Liver (tissue), 9 donors: Measurements from ENCODE around the gene LSR. TPM values are rescaled to one million over a fixed set of nuclear protein-coding genes. Genes with fewer than 3 reads are reported as not detected.

Experiments
- DNase-seq: peaks from one replicate; pipeline ENCODE4 v3.0.0-alpha.2; 2017; ENCODE audit warnings: low spot score
- H3K27ac ChIP-seq, 2 donors: one replicate each; pipeline ENCODE4 v1.7.0; 2013; ENCODE audit warnings: inconsistent platforms in 2 of 2, low read length in 2 of 2, control low read depth in 1 of 2, low read depth in 1 of 2, mild to moderate bottlenecking in 1 of 2
- H3K27me3 ChIP-seq, 4 donors: one replicate each; pipeline versions ENCODE4 v1.6.1 to v1.7.0; 2013; ENCODE audit warnings: low read length in 3 of 4, inconsistent platforms in 1 of 4, mild to moderate bottlenecking in 1 of 4, moderate library complexity in 1 of 4; ENCODE audit not compliant: control insufficient read depth in 4 of 4, insufficient read depth in 4 of 4
- H3K36me3 ChIP-seq, 4 donors: one replicate each; pipeline versions ENCODE4 v1.6.1 to v1.7.0; 2013; ENCODE audit warnings: low read length in 3 of 4, mild to moderate bottlenecking in 3 of 4, low read depth in 1 of 4, moderate library complexity in 1 of 4; ENCODE audit not compliant: control insufficient read depth in 4 of 4, insufficient read depth in 3 of 4
- H3K4me1 ChIP-seq, 4 donors: one replicate each; pipeline versions ENCODE4 v1.6.1 to v1.7.0; 2013; ENCODE audit warnings: low read length in 3 of 4, mild to moderate bottlenecking in 3 of 4, moderate library complexity in 1 of 4; ENCODE audit not compliant: control insufficient read depth in 4 of 4, insufficient read depth in 4 of 4
- H3K4me3 ChIP-seq, 3 donors: one replicate each; pipeline versions ENCODE4 v1.6.1 to v1.7.0; 2013; ENCODE audit warnings: low read length in 3 of 3, control low read depth in 1 of 3, low read depth in 1 of 3, mild to moderate bottlenecking in 1 of 3
- H3K9ac ChIP-seq, 2 donors: one replicate each; pipeline ENCODE4 v1.7.0; 2013; ENCODE audit warnings: low read length in 2 of 2, mild to moderate bottlenecking in 2 of 2, moderate library complexity in 2 of 2, control low read depth in 1 of 2, low read depth in 1 of 2
- H3K9me3 ChIP-seq, 4 donors: one replicate each; pipeline versions ENCODE4 v1.6.1 to v1.7.0; 2013; ENCODE audit warnings: low read length in 3 of 4; ENCODE audit not compliant: control insufficient read depth in 4 of 4
- EGR1 ChIP-seq, 2 donors: IDR thresholded peaks; 2 replicates each; pipeline ENCODE4 v1.6.1; 2016 to 2018; ENCODE audit warnings: antibody characterized with exemption in 2 of 2, low read depth in 2 of 2
- FOXA1 ChIP-seq: IDR thresholded peaks from 2 replicates; pipeline ENCODE4 v1.6.1; 2016; ENCODE audit warnings: antibody characterized with exemption
- FOXA2 ChIP-seq: IDR thresholded peaks from 2 replicates; pipeline ENCODE4 v1.6.1; 2016; ENCODE audit warnings: antibody characterized with exemption
- GABPA ChIP-seq, 2 donors: IDR thresholded peaks in 1 of 2; conservative IDR thresholded peaks in 1 of 2; 2 replicates each; pipeline ENCODE4 v1.6.1; 2016; ENCODE audit warnings: antibody characterized with exemption in 2 of 2, mild to moderate bottlenecking in 1 of 2, moderate library complexity in 1 of 2
- HNF4A ChIP-seq, 2 donors: conservative IDR thresholded peaks; 2 replicates each; pipeline ENCODE4 v1.6.1; 2016; ENCODE audit warnings: antibody characterized with exemption in 2 of 2, mild to moderate bottlenecking in 2 of 2
- HNF4G ChIP-seq: IDR thresholded peaks from 2 replicates; pipeline ENCODE4 v1.6.1; 2016; ENCODE audit warnings: antibody characterized with exemption
- JUND ChIP-seq, 2 donors: IDR thresholded peaks; 2 replicates each; pipeline ENCODE4 v1.6.1; 2016; ENCODE audit warnings: antibody characterized with exemption in 2 of 2
- NR2F2 ChIP-seq: IDR thresholded peaks from 2 replicates; pipeline ENCODE4 v1.6.1; 2016; ENCODE audit warnings: antibody characterized with exemption
- RAD21 ChIP-seq, 2 donors: IDR thresholded peaks; 2 replicates each; pipeline ENCODE4 v1.6.1; 2016; ENCODE audit warnings: antibody characterized with exemption in 2 of 2, mild to moderate bottlenecking in 2 of 2
- RXRA ChIP-seq, 2 donors: IDR thresholded peaks; 2 replicates each; pipeline ENCODE4 v1.6.1; 2017 to 2018; ENCODE audit warnings: antibody characterized with exemption in 2 of 2, mild to moderate bottlenecking in 1 of 2
- SP1 ChIP-seq: IDR thresholded peaks from 2 replicates; pipeline ENCODE4 v1.6.1; 2018; ENCODE audit warnings: antibody characterized with exemption, mild to moderate bottlenecking
- TAF1 ChIP-seq: conservative IDR thresholded peaks from 2 replicates; pipeline ENCODE4 v1.6.1; 2016; ENCODE audit warnings: antibody characterized with exemption, mild to moderate bottlenecking
- WGBS: extraction: QIAGEN DNeasy Blood & Tissue Kit; methylation state at CpG from one replicate; pipeline ENCODE4 v1.1.7; 2013; 5-methylcytosine and 5-hydroxymethylcytosine counted together
- polyA plus RNA-seq, 2 donors: library from polyadenylated mRNA; stranded (reverse) in 1 of 2; unstranded in 1 of 2; fragments of 200-250 nt in 1 of 2; fragments of >200 nt in 1 of 2; fragmentation: Nextera tagmentation in 1 of 2; extraction: Ambion mirVana in 1 of 2; gene quantifications; one replicate each; pipeline versions ENCODE4 v1.2.1 to v1.2.3, GENCODE V29; 2013 to 2015
- total RNA-seq, 2 donors: library from RNA; depleted of rRNA; stranded (reverse); fragments of >200 nt; gene quantifications; one replicate each; pipeline ENCODE4 v1.2.3, GENCODE V29; 2014
- TF ChIP-seq, protein P1 (sequence below): IDR thresholded peaks from 2 replicates; pipeline ENCODE4 v1.6.1; 2016; ENCODE audit warnings: antibody characterized with exemption, mild to moderate bottlenecking
- TF ChIP-seq, protein P2 (sequence below): IDR thresholded peaks from 2 replicates; pipeline ENCODE4 v1.6.1; 2016; ENCODE audit warnings: antibody characterized with exemption
- TF ChIP-seq, protein P3 (sequence below): IDR thresholded peaks from 2 replicates; pipeline ENCODE4 v1.6.1; 2016; ENCODE audit warnings: antibody characterized with exemption
- TF ChIP-seq, protein P4 (sequence below): fragments of 150-350 bp; IDR thresholded peaks from 2 replicates; pipeline ENCODE4 v1.5.1; 2017; ENCODE audit warnings: improper control_type of control experiment, low read depth, low read length; ENCODE audit not compliant: missing input control
- TF ChIP-seq, protein P5 (sequence below): IDR thresholded peaks from 2 replicates; pipeline ENCODE4 v1.6.1; 2016; ENCODE audit warnings: antibody characterized with exemption
- donor health status: healthy.
- donor health status: healthy.
- donor health status: healthy.
- donor health status: healthy.
- donor health status: healthy.

Gene LSR
- total and polyA plus RNA-seq, 4 donors: 33.7 to 150 (median 48.0) TPM

DNA sequence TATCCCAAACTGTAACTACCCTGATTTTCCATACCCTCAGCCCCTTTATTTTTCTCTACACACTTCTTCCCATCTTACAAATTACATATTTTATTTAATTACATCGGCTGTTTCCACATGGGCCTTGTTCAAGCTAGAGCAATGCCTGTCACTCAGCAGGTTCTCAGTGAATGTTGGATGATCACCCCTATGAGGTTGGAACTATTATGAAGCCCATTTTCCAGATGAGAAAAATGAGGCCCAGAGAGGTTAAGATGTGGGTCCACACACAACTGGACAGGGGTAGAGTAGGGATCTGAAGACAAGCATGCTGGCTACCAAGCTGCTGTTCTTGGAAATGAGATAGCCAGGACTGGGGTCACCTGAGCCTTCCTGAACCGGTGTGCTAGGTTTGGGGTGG lies 53.2 kb downstream of the LSR start:
- Histone ChIP-seq H3K4me3 (no peak overlapping the region), H3K27ac (no peak overlapping the region), H3K9ac (no peak overlapping the region), H3K4me1 (peaks cover 0 to 8% (median 3%) of the 10 kb centered on the region in 4 donors), H3K36me3 (no peaks in the 10 kb centered on the region), H3K9me3 (no peaks in the 10 kb centered on the region), H3K27me3 (no peaks in the 10 kb centered on the region)
- 96% methylated on average over 2 of the region's 2 CpGs for WGBS
- TF ChIP-seq, protein P1, sequence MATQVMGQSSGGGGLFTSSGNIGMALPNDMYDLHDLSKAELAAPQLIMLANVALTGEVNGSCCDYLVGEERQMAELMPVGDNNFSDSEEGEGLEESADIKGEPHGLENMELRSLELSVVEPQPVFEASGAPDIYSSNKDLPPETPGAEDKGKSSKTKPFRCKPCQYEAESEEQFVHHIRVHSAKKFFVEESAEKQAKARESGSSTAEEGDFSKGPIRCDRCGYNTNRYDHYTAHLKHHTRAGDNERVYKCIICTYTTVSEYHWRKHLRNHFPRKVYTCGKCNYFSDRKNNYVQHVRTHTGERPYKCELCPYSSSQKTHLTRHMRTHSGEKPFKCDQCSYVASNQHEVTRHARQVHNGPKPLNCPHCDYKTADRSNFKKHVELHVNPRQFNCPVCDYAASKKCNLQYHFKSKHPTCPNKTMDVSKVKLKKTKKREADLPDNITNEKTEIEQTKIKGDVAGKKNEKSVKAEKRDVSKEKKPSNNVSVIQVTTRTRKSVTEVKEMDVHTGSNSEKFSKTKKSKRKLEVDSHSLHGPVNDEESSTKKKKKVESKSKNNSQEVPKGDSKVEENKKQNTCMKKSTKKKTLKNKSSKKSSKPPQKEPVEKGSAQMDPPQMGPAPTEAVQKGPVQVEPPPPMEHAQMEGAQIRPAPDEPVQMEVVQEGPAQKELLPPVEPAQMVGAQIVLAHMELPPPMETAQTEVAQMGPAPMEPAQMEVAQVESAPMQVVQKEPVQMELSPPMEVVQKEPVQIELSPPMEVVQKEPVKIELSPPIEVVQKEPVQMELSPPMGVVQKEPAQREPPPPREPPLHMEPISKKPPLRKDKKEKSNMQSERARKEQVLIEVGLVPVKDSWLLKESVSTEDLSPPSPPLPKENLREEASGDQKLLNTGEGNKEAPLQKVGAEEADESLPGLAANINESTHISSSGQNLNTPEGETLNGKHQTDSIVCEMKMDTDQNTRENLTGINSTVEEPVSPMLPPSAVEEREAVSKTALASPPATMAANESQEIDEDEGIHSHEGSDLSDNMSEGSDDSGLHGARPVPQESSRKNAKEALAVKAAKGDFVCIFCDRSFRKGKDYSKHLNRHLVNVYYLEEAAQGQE: no peak
- TF ChIP-seq TAF1 (no peak), JUND (IDR thresholded peaks at IDR 0.05) (no peak), FOXA2 (no peak), RAD21 (IDR thresholded peaks at IDR 0.05) (no peak), GABPA (IDR thresholded peaks at IDR 0.05 in 1 of 2, conservative IDR thresholded peaks at IDR 0.05 in 1 of 2) (no peak), EGR1 (IDR thresholded peaks at IDR 0.05; ENCODE audit: low read depth in 2 of 2) (no peak), NR2F2 (no peak), SP1 (no peak), RXRA (IDR thresholded peaks at IDR 0.05) (no peak), FOXA1 (no peak), HNF4G (no peak), HNF4A (conservative IDR thresholded peaks at IDR 0.05) (no peak)
- TF ChIP-seq, protein P2, sequence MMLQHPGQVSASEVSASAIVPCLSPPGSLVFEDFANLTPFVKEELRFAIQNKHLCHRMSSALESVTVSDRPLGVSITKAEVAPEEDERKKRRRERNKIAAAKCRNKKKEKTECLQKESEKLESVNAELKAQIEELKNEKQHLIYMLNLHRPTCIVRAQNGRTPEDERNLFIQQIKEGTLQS: no peak
- TF ChIP-seq, protein P3, sequence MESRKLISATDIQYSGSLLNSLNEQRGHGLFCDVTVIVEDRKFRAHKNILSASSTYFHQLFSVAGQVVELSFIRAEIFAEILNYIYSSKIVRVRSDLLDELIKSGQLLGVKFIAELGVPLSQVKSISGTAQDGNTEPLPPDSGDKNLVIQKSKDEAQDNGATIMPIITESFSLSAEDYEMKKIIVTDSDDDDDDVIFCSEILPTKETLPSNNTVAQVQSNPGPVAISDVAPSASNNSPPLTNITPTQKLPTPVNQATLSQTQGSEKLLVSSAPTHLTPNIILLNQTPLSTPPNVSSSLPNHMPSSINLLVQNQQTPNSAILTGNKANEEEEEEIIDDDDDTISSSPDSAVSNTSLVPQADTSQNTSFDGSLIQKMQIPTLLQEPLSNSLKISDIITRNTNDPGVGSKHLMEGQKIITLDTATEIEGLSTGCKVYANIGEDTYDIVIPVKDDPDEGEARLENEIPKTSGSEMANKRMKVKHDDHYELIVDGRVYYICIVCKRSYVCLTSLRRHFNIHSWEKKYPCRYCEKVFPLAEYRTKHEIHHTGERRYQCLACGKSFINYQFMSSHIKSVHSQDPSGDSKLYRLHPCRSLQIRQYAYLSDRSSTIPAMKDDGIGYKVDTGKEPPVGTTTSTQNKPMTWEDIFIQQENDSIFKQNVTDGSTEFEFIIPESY: no peak
- TF ChIP-seq, protein P4, sequence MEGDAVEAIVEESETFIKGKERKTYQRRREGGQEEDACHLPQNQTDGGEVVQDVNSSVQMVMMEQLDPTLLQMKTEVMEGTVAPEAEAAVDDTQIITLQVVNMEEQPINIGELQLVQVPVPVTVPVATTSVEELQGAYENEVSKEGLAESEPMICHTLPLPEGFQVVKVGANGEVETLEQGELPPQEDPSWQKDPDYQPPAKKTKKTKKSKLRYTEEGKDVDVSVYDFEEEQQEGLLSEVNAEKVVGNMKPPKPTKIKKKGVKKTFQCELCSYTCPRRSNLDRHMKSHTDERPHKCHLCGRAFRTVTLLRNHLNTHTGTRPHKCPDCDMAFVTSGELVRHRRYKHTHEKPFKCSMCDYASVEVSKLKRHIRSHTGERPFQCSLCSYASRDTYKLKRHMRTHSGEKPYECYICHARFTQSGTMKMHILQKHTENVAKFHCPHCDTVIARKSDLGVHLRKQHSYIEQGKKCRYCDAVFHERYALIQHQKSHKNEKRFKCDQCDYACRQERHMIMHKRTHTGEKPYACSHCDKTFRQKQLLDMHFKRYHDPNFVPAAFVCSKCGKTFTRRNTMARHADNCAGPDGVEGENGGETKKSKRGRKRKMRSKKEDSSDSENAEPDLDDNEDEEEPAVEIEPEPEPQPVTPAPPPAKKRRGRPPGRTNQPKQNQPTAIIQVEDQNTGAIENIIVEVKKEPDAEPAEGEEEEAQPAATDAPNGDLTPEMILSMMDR: no peak
- TF ChIP-seq, protein P5, sequence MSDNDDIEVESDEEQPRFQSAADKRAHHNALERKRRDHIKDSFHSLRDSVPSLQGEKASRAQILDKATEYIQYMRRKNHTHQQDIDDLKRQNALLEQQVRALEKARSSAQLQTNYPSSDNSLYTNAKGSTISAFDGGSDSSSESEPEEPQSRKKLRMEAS: no peak
- DNase-seq: no peak

DNA sequence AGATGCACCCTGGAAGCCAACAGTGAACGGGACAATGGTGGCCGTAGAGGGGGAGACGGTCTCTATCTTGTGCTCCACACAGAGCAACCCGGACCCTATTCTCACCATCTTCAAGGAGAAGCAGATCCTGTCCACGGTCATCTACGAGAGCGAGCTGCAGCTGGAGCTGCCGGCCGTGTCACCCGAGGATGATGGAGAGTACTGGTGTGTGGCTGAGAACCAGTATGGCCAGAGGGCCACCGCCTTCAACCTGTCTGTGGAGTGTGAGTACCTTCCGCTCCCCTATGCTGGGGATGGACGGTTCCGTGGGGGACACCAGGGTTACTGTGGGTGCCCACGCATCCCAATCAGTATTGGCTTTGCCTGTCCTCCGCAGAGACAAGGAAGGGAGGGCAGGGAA lies 53.6 kb downstream of the LSR start:
- Histone ChIP-seq H3K27me3 (no peaks in the 10 kb centered on the region), H3K27ac (no peak overlapping the region), H3K4me1 (peaks cover 0 to 8% (median 3%) of the 10 kb centered on the region in 4 donors), H3K36me3 (no peaks in the 10 kb centered on the region), H3K4me3 (no peak overlapping the region), H3K9me3 (no peaks in the 10 kb centered on the region), H3K9ac (no peak overlapping the region)
- WGBS: 93% methylated on average over 16 of the region's 16 CpGs
- no peak for DNase-seq
- TF ChIP-seq, protein P1: no peak
